K562 (cell line): ENCODE data around the gene IL2RG. TPM values are rescaled to one million over a fixed set of nuclear protein-coding genes. Genes with fewer than 3 reads are reported as not detected.
A peak's percentile ranks its signal among the peaks of the same experiment; 100 is the strongest.

Experiments
- CREM ChIP-seq: IDR thresholded peaks from 2 replicates; pipeline ENCODE4 v1.6.1; 2014; ENCODE audit warnings: antibody characterized with exemption, low read depth
- HDAC8 ChIP-seq: fragments of 450-650 bp; IDR thresholded peaks from 2 replicates; pipeline ENCODE4 v1.6.1; 2016; ENCODE audit warnings: mild to moderate bottlenecking, missing genetic modification characterization, moderate library complexity, missing compliant biosample characterization
- HMGN3 ChIP-seq: IDR thresholded peaks from 2 replicates; pipeline ENCODE4 v1.6.1; 2011; ENCODE audit warnings: borderline replicate concordance, low read depth, mild to moderate bottlenecking, mixed read lengths, low read length; ENCODE audit not compliant: insufficient read length; ENCODE audit errors: extremely low read depth
- JUND ChIP-seq, 2 experiments: IDR thresholded peaks; 2 replicates in 1 of 2; 3 replicates in 1 of 2; pipeline ENCODE4 v1.6.1; 2011; ENCODE audit warnings: borderline replicate concordance in 2 of 2, low read depth in 2 of 2, low read length in 2 of 2, improper control_type of control experiment in 1 of 2, missing biosample characterization in 1 of 2, missing genetic modification characterization in 1 of 2, missing genetic modification reagents in 1 of 2
- KLF16 ChIP-seq: IDR thresholded peaks from 2 replicates; pipeline ENCODE4 v1.6.1; 2016; ENCODE audit warnings: antibody characterized with exemption
- MXD1 ChIP-seq: fragments of 250-450 bp; sonication (Bioruptor Pico); IDR thresholded peaks from 2 replicates; pipeline ENCODE4 v1.8.0; 2021; ENCODE audit warnings: borderline replicate concordance, mild to moderate bottlenecking, moderate library complexity; ENCODE audit not compliant: poor library complexity, severe bottlenecking
- NFYB ChIP-seq: IDR thresholded peaks from 2 replicates; pipeline ENCODE4 v1.6.1; 2011; ENCODE audit warnings: mild to moderate bottlenecking, moderate library complexity; ENCODE audit not compliant: insufficient read length; ENCODE audit errors: extremely low read depth
- RBBP5 ChIP-seq: fragments of 200-600 bp; sonication (generic); IDR thresholded peaks from 2 replicates; pipeline ENCODE4 v1.6.1; 2012; ENCODE audit warnings: borderline replicate concordance, mild to moderate bottlenecking, low read length, control low read depth, inconsistent platforms; ENCODE audit not compliant: insufficient read depth, poor library complexity, severe bottlenecking
- RBM14 ChIP-seq: fragments of 200-400 bp; formaldehyde crosslinking; IDR thresholded peaks from 2 replicates; pipeline ENCODE4 v1.6.1; 2018; ENCODE audit warnings: low read depth, mild to moderate bottlenecking, low read length, moderate library complexity, borderline replicate concordance; ENCODE audit not compliant: insufficient read depth
- SUPT5H ChIP-seq: fragments of 450-650 bp; IDR thresholded peaks from 2 replicates; pipeline ENCODE4 v1.6.1; 2016
- THRAP3 ChIP-seq: fragments of 450-650 bp; IDR thresholded peaks from 2 replicates; pipeline ENCODE4 v1.6.1; 2016; ENCODE audit warnings: mild to moderate bottlenecking, inconsistent platforms, borderline replicate concordance
- ZBTB43 ChIP-seq: sonication (generic); formaldehyde crosslinking; IDR thresholded peaks from 2 replicates; pipeline ENCODE4 v1.8.0; 2023; ENCODE audit warnings: mild to moderate bottlenecking, missing genetic modification reagents
- ZNF124 ChIP-seq: sonication (generic); formaldehyde crosslinking; IDR thresholded peaks from 2 replicates; pipeline ENCODE4 v1.8.1; 2022; ENCODE audit warnings: missing genetic modification reagents
- ZNF778 ChIP-seq: fragments of 450-650 bp; formaldehyde crosslinking; IDR thresholded peaks from 2 replicates; pipeline ENCODE4 v1.4.0; 2020; ENCODE audit warnings: mild to moderate bottlenecking, moderate library complexity
- polyA plus RNA-seq, 8 experiments: library from polyadenylated mRNA; depleted of rRNA in 4 of 8; stranded (reverse) in 5 of 8; unstranded in 3 of 8; fragments of >200 nt; fragmentation: Nextera tagmentation in 2 of 8; fragmentation: Illumina TruSeq in 1 of 8; extraction: Ambion mirVana in 2 of 8; extraction: Trizol in 1 of 8; gene quantifications; 2 replicates each; pipeline versions ENCODE4 v1.2.1 to v1.2.3, GENCODE V29; 2011 to 2014; ENCODE audit warnings: inconsistent platforms in 1 of 8, missing spikeins in 1 of 8
- total RNA-seq, 7 experiments: library from RNA; depleted of rRNA in 6 of 7; stranded (reverse); fragments of >200 nt in 6 of 7; fragmentation: Illumina TruSeq in 2 of 7; extraction: Trizol in 2 of 7; gene quantifications; 2 replicates each; pipeline versions ENCODE4 v1.2.1 to v1.2.3, GENCODE V29; 2011 to 2021; ENCODE audit warnings: low replicate concordance in 1 of 7
- TF ChIP-seq, protein P1 (sequence below), 2 experiments: IDR thresholded peaks; 2 replicates each; pipeline ENCODE4 v1.6.1; 2012; ENCODE audit warnings: improper control_type of control experiment in 2 of 2, low read depth in 2 of 2, low read length in 2 of 2, borderline replicate concordance in 1 of 2
- TF ChIP-seq, protein P2 (sequence below): fragments of 250-450 bp; sonication (Bioruptor Pico); IDR thresholded peaks from 2 replicates; pipeline ENCODE4 v1.5.0; 2022; ENCODE audit warnings: mild to moderate bottlenecking
- TF ChIP-seq, protein P3 (sequence below), 2 experiments: fragments of 250-450 bp in 1 of 2; fragments of 450-650 bp in 1 of 2; sonication (Bioruptor Pico) in 1 of 2; IDR thresholded peaks; 2 replicates each; pipeline versions ENCODE4 v1.6.1 to v1.8.0; 2016 to 2021; ENCODE audit warnings: mild to moderate bottlenecking in 2 of 2, moderate library complexity in 2 of 2, missing compliant biosample characterization in 1 of 2, missing genetic modification characterization in 1 of 2

The IL2RG gene
- total and polyA plus RNA-seq, 9 of the 15 experiments (the other 6 are each of a cell fraction or from before 2014, with no cell fraction given) = 5.5 to 55.4 (median 19.7) TPM

DNA sequence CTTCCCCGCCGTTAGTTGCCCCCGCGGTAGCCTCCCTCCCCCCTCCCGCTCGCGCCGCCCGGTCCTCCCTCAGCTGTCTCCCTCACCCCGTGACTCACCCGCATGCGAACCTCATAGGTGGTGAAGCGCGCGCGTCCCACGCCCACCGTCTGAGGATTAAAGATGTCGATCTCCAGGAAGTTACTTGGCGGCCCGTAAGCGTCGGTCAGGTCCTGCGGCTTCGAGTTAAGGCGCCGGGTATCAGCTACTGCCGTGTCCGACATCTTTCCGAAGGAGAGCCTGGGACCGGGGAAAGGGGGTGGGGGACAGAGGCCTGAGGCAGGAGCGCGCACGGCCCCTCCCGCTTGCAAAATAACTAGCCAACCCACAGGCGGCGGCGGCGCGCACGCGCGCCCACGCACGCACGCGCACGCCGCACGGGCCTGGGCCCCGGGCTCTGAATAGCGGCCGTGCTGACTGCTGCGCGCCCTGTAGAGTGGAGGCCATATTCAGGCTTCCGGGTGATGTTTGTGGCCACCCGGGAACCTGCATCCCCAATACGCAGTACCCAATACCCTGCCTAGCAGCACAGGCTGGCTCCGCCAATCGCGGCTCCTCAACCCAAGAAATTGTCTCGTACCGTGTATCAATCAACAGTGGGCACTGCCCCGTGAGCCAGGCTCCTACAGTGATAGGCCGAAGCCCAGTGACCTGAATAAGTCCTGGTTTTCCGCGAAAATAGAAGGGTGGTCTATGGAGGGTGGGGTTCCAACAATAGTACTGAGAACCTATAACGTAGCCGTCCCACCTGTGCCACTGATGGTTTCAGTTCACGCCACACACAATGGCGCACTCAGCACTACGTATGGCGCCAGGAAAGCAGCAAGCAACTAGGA lies 43.1 kb downstream of the IL2RG start, which contains the start of gene SNX12 (continued):
- TF ChIP-seq, protein P1, sequence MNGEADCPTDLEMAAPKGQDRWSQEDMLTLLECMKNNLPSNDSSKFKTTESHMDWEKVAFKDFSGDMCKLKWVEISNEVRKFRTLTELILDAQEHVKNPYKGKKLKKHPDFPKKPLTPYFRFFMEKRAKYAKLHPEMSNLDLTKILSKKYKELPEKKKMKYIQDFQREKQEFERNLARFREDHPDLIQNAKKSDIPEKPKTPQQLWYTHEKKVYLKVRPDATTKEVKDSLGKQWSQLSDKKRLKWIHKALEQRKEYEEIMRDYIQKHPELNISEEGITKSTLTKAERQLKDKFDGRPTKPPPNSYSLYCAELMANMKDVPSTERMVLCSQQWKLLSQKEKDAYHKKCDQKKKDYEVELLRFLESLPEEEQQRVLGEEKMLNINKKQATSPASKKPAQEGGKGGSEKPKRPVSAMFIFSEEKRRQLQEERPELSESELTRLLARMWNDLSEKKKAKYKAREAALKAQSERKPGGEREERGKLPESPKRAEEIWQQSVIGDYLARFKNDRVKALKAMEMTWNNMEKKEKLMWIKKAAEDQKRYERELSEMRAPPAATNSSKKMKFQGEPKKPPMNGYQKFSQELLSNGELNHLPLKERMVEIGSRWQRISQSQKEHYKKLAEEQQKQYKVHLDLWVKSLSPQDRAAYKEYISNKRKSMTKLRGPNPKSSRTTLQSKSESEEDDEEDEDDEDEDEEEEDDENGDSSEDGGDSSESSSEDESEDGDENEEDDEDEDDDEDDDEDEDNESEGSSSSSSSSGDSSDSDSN (IDR thresholded peaks at IDR 0.05; ENCODE audit: borderline replicate concordance in 1 of 2, low read depth in 2 of 2, low read length in 2 of 2) = no peak
- TF ChIP-seq NFYB (peak; percentile 13), ZBTB43 (CRISPR knock-in tag) (no peak), CREM (peak; percentile 85), HMGN3 (peak; percentile 100), ZNF124 (CRISPR knock-in tag) (no peak), MXD1 (CRISPR knock-in tag) (no peak), RBM14 (no peak), KLF16 (no peak), SUPT5H (peak; percentile 41; the same call in 1 of the 2 replicates), THRAP3 (no peak), HDAC8 (peak; percentile 87), ZNF778 (no peak), JUND (IDR thresholded peaks at IDR 0.05; ENCODE audit: borderline replicate concordance, low read depth, low read length) (peak; percentile 66), JUND (tag; IDR thresholded peaks at IDR 0.05; ENCODE audit: borderline replicate concordance, low read depth, low read length) (peak; percentile 48; the same call in 1 of the 3 replicates), RBBP5 (peak; percentile 26)
- TF ChIP-seq, protein P2, sequence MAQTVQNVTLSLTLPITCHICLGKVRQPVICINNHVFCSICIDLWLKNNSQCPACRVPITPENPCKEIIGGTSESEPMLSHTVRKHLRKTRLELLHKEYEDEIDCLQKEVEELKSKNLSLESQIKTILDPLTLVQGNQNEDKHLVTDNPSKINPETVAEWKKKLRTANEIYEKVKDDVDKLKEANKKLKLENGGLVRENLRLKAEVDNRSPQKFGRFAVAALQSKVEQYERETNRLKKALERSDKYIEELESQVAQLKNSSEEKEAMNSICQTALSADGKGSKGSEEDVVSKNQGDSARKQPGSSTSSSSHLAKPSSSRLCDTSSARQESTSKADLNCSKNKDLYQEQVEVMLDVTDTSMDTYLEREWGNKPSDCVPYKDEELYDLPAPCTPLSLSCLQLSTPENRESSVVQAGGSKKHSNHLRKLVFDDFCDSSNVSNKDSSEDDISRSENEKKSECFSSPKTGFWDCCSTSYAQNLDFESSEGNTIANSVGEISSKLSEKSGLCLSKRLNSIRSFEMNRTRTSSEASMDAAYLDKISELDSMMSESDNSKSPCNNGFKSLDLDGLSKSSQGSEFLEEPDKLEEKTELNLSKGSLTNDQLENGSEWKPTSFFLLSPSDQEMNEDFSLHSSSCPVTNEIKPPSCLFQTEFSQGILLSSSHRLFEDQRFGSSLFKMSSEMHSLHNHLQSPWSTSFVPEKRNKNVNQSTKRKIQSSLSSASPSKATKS (CRISPR knock-in tag) = no peak
- TF ChIP-seq, protein P3, sequence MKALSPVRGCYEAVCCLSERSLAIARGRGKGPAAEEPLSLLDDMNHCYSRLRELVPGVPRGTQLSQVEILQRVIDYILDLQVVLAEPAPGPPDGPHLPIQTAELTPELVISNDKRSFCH (CRISPR knock-in tag; IDR thresholded peaks at IDR 0.05) = no peak
- TF ChIP-seq, protein P3 (tag; IDR thresholded peaks at IDR 0.05) = peak; percentile 73; the same call in 1 of the 2 replicates
